ENCODE results near the gene PAPPA2. TPM values are rescaled to one million over a fixed set of nuclear protein-coding genes. Genes with fewer than 3 reads are reported as not detected.

PAPPA2 gene
- total RNA-seq, 2 donors from 2014 or later: 1.3 TPM; not detected in 1

DNA sequence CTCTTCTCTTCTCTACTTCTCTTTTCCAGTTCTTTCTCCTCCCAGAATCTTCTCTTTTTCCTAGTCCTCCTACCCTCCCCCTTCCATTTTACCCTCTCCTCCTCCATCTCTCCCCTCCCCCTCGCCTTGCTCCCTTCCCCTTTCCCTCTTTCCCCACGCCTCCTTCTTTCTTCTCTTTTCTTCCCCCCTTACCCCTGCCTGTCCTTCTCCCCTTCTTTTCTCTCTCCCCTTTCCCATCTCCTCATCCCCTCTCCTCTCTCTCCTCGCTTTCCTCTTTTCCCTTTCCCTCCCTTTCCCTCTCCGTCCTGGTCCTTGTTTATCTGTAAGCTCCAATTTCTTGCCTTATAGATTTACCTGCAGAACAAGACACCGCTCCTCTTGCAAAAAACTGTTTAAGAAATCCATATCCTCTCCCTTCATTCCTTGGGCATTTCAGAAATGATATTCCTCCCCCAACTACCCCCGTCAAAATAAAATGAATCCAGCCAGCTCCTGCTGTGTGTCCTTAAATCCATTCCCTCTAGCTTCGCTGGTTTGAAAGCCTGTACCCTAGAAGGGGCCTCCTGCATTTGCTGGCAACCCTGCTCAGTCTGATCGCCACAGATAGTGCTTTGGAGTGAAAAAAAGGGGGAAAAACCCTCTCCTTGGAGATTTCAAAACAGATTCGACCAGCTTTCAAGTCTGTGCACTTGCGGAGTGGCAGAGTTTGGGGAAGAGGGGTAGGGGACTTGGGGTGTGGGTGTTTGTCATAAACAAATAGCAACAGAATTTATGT is 89.4 kb downstream of the PAPPA2 start:
- Mint-ChIP-seq H3K36me3 (ENCODE audit: low read depth) (no peaks in the 10 kb centered on the region), H3K4me1 (peaks cover 20% of the 10 kb centered on the region), H3K4me3 (peak overlapping the region; percentile 31), H3K27ac (no peak overlapping the region), H3K27me3 (ENCODE audit: insufficient read depth) (peaks cover 31% of the 10 kb centered on the region), H3K9me3 (no peaks in the 10 kb centered on the region)
- Histone ChIP-seq H3K4me3 (ENCODE audit: low read length) (peak overlapping the region; percentile 66), H3K36me3 (ENCODE audit: control insufficient read depth, insufficient read depth, low read length) (no peaks in the 10 kb centered on the region), H3K9me3 (ENCODE audit: control insufficient read depth, low read length) (no peaks in the 10 kb centered on the region), H3K4me1 (ENCODE audit: control insufficient read depth, insufficient read depth, low read length) (peaks cover 3% of the 10 kb centered on the region), H3K9ac (ENCODE audit: extremely low read depth, low read length, poor library complexity, severe bottlenecking) (no peak overlapping the region), H3K27me3 (ENCODE audit: control insufficient read depth, insufficient read depth, low read length, poor library complexity, severe bottlenecking) (peaks cover 29% of the 10 kb centered on the region), H3K27ac (ENCODE audit: low read depth, low read length) (peak overlapping the region; percentile 49)
- no peak for DNase-seq
- 38% methylated on average over 6 to 10 of the region's 10 CpGs for WGBS, 2 experiments (ENCODE audit: insufficient coverage in 1 of 2, insufficient read length in 1 of 2)
- TF ChIP-seq, protein P1, sequence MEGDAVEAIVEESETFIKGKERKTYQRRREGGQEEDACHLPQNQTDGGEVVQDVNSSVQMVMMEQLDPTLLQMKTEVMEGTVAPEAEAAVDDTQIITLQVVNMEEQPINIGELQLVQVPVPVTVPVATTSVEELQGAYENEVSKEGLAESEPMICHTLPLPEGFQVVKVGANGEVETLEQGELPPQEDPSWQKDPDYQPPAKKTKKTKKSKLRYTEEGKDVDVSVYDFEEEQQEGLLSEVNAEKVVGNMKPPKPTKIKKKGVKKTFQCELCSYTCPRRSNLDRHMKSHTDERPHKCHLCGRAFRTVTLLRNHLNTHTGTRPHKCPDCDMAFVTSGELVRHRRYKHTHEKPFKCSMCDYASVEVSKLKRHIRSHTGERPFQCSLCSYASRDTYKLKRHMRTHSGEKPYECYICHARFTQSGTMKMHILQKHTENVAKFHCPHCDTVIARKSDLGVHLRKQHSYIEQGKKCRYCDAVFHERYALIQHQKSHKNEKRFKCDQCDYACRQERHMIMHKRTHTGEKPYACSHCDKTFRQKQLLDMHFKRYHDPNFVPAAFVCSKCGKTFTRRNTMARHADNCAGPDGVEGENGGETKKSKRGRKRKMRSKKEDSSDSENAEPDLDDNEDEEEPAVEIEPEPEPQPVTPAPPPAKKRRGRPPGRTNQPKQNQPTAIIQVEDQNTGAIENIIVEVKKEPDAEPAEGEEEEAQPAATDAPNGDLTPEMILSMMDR (conservative IDR thresholded peaks at IDR 0.05): no peak

DNA sequence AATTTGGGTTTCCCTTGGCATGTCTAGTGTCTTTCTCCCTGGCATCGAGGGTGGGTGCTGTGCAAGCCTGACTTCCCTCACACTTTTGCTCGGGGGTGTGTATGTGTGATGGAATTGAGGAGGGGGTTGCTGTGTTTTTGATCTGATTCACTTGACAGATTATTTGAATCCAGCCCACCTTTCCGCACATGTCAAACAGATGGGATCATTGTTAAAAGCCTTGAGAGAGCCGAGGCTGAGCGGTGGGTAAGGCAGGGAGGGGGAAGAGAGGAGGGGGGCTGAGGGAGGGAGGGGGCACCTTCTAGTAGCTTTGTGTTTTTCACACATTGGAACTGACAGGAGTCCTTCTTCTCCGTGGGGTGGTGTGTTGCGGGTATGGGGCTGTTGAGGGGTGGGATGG is 90.0 kb downstream of the PAPPA2 start:
- Histone ChIP-seq H3K9ac (ENCODE audit: extremely low read depth, low read length, poor library complexity, severe bottlenecking) (no peak overlapping the region), H3K27me3 (ENCODE audit: control insufficient read depth, insufficient read depth, low read length, poor library complexity, severe bottlenecking) (peaks cover 29% of the 10 kb centered on the region), H3K4me1 (ENCODE audit: control insufficient read depth, insufficient read depth, low read length) (peaks cover 3% of the 10 kb centered on the region), H3K9me3 (ENCODE audit: control insufficient read depth, low read length) (no peaks in the 10 kb centered on the region), H3K36me3 (ENCODE audit: control insufficient read depth, insufficient read depth, low read length) (no peaks in the 10 kb centered on the region), H3K27ac (ENCODE audit: low read depth, low read length) (peak overlapping the region; percentile 49), H3K4me3 (ENCODE audit: low read length) (no peak overlapping the region)
- no peak for DNase-seq
- H3K27ac Mint-ChIP-seq: no peak overlapping the region
- peaks cover 23% of the 10 kb centered on the region for H3K4me1 Mint-ChIP-seq
- peaks cover 31% of the 10 kb centered on the region for H3K27me3 Mint-ChIP-seq (ENCODE audit: insufficient read depth)
- WGBS, 2 experiments (ENCODE audit: insufficient coverage in 1 of 2, insufficient read length in 1 of 2): 40% methylated on average over 7 of the region's 7 CpGs; no CpG with 5 or more reads in 1 of the 2 experiments
- H3K9me3 Mint-ChIP-seq: no peaks in the 10 kb centered on the region
- TF ChIP-seq, protein P1 (conservative IDR thresholded peaks at IDR 0.05): no peak
- peak overlapping the region; percentile 31 for H3K4me3 Mint-ChIP-seq
- H3K36me3 Mint-ChIP-seq (ENCODE audit: low read depth): no peaks in the 10 kb centered on the region

DNA sequence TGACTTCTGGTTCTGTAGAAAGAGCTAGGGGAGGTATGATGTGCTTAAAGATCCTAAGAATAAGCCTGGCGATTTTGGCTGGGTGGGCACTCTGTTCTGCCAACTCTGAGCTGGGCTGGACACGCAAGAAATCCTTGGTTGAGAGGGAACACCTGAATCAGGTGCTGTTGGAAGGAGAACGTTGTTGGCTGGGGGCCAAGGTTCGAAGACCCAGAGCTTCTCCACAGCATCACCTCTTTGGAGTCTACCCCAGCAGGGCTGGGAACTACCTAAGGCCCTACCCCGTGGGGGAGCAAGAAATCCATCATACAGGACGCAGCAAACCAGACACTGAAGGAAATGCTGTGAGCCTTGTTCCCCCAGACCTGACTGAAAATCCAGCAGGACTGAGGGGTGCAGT is 93.3 kb downstream of the PAPPA2 start:
- Histone ChIP-seq H3K4me1 (ENCODE audit: control insufficient read depth, insufficient read depth, low read length) (peaks cover 3% of the 10 kb centered on the region), H3K4me3 (ENCODE audit: low read length) (no peak overlapping the region), H3K27me3 (ENCODE audit: control insufficient read depth, insufficient read depth, low read length, poor library complexity, severe bottlenecking) (peaks cover 30% of the 10 kb centered on the region), H3K27ac (ENCODE audit: low read depth, low read length) (no peak overlapping the region), H3K9me3 (ENCODE audit: control insufficient read depth, low read length) (no peaks in the 10 kb centered on the region), H3K36me3 (ENCODE audit: control insufficient read depth, insufficient read depth, low read length) (no peaks in the 10 kb centered on the region), H3K9ac (ENCODE audit: extremely low read depth, low read length, poor library complexity, severe bottlenecking) (no peak overlapping the region)
- 91 to 93% methylated on average over 5 to 6 of the region's 6 CpGs for WGBS, 2 experiments (ENCODE audit: insufficient coverage in 1 of 2, insufficient read length in 1 of 2)
- H3K4me1 Mint-ChIP-seq: peaks cover 23% of the 10 kb centered on the region
- H3K36me3 Mint-ChIP-seq (ENCODE audit: low read depth): no peaks in the 10 kb centered on the region
- no peak overlapping the region for H3K27ac Mint-ChIP-seq
- TF ChIP-seq, protein P1 (conservative IDR thresholded peaks at IDR 0.05): no peak
- H3K4me3 Mint-ChIP-seq: no peak overlapping the region
- peak; percentile 25 for DNase-seq
- H3K27me3 Mint-ChIP-seq (ENCODE audit: insufficient read depth): peaks cover 41% of the 10 kb centered on the region
- no peaks in the 10 kb centered on the region for H3K9me3 Mint-ChIP-seq

All from endodermal cell (in vitro differentiated cells).